SU-DHL-6 (cell line): ENCODE results near the gene LRRC72.

ENCODE experiments used
- H2AFZ ChIP-seq: fragments of 200-600 bp; sonication (generic); 2 replicates; pipeline ENCODE4 v1.6.1; 2014; ENCODE audit warnings: low read depth, mild to moderate bottlenecking, moderate library complexity, mixed read lengths, antibody characterized with exemption, low read length; ENCODE audit not compliant: severe bottlenecking
- H3F3A ChIP-seq: fragments of 200-600 bp; shearing (Covaris generic); 2 replicates; pipeline ENCODE4 v1.6.0; 2016; ENCODE audit warnings: antibody characterized with exemption, mild to moderate bottlenecking; ENCODE audit not compliant: insufficient read depth
- H3K27ac ChIP-seq: fragments of 200-600 bp; sonication (generic); 2 replicates; pipeline ENCODE4 v1.5.1; 2016; ENCODE audit warnings: low read depth, mild to moderate bottlenecking, low read length, moderate library complexity, mixed read lengths
- H3K27me3 ChIP-seq: fragments of 200-600 bp; sonication (generic), shearing (Covaris generic); 2 replicates; pipeline ENCODE4 v1.6.0; 2014; ENCODE audit warnings: mild to moderate bottlenecking, low read length
- H3K36me3 ChIP-seq: fragments of 200-600 bp; sonication (generic); 2 replicates; pipeline ENCODE4 v1.6.1; 2014; ENCODE audit warnings: mild to moderate bottlenecking, low read length, mixed read lengths
- H3K4me2 ChIP-seq: fragments of 300-600, 200-600 bp; shearing (Covaris generic), sonication (generic); 2 replicates; pipeline ENCODE4 v1.6.0; 2014; ENCODE audit warnings: low read length, low read depth, mild to moderate bottlenecking; ENCODE audit not compliant: poor library complexity, severe bottlenecking
- H3K4me3 ChIP-seq: fragments of 200-600 bp; sonication (generic); 2 replicates; pipeline ENCODE4 v1.5.1; 2014; ENCODE audit warnings: antibody characterized with exemption, low read length, mild to moderate bottlenecking, mixed read lengths; ENCODE audit not compliant: insufficient read depth, poor library complexity, severe bottlenecking
- H3K79me2 ChIP-seq: fragments of 200-600 bp; sonication (generic); 2 replicates; pipeline ENCODE4 v1.6.1; 2014; ENCODE audit warnings: mild to moderate bottlenecking, low read length, moderate library complexity; ENCODE audit not compliant: insufficient read depth
- H3K9ac ChIP-seq: fragments of 200-600 bp; sonication (generic); 2 replicates; pipeline ENCODE4 v1.7.0; 2014; ENCODE audit warnings: mild to moderate bottlenecking, low read length
- H3K9me2 ChIP-seq: fragments of 200-600 bp; sonication (generic); replicated peaks from 2 replicates; pipeline ENCODE4 v1.6.1; 2014; ENCODE audit warnings: low read length; ENCODE audit not compliant: insufficient read depth
- H3K9me3 ChIP-seq: fragments of 200-600 bp; sonication (generic); 2 replicates; pipeline ENCODE4 v1.6.1; 2014; ENCODE audit warnings: low read length, mixed read lengths; ENCODE audit not compliant: insufficient read depth
- H4K20me1 ChIP-seq: fragments of 200-600 bp; sonication (generic); 2 replicates; pipeline ENCODE4 v1.6.1; 2014; ENCODE audit warnings: low read depth, mild to moderate bottlenecking, antibody characterized with exemption, low read length, moderate library complexity, mixed read lengths
- CTCF ChIP-seq: fragments of 200-600 bp; sonication (generic); IDR thresholded peaks from one replicate; pipeline ENCODE4 v1.5.1; 2017; ENCODE audit warnings: antibody characterized with exemption, mild to moderate bottlenecking, low read length, moderate library complexity; ENCODE audit not compliant: insufficient read depth, poor library complexity, severe bottlenecking
- EZH2phosphoT487 ChIP-seq: fragments of 200-600 bp; sonication (generic), shearing (Covaris generic); conservative IDR thresholded peaks from 2 replicates; pipeline ENCODE4 v1.6.1; 2018; ENCODE audit warnings: mild to moderate bottlenecking, antibody characterized with exemption, low read length, moderate library complexity, mixed read lengths

Gene LRRC72

GRCh38 chr7:16561943-16562342 is 35.3 kb downstream of the LRRC72 start:
- no peak overlapping the region for H3K4me3 ChIP-seq
- no peak overlapping the region for H3K27ac ChIP-seq
- no peaks in the 10 kb centered on the region for H3K79me2 ChIP-seq
- TF ChIP-seq CTCF: no peak
- TF ChIP-seq EZH2phosphoT487: no peak
- H3K9me2 ChIP-seq: no peaks in the 10 kb centered on the region
- no peak overlapping the region for H3K4me2 ChIP-seq
- H2AFZ ChIP-seq: no peak overlapping the region
- no peaks in the 10 kb centered on the region for H4K20me1 ChIP-seq
- H3K9ac ChIP-seq: no peak overlapping the region
- H3K36me3 ChIP-seq: no peaks in the 10 kb centered on the region
- no peaks in the 10 kb centered on the region for H3K9me3 ChIP-seq
- H3K27me3 ChIP-seq: no peaks in the 10 kb centered on the region
- H3F3A ChIP-seq: no peaks in the 10 kb centered on the region

GRCh38 chr7:16562456-16563220 is 36.0 kb downstream of the LRRC72 start:
- Histone ChIP-seq H3K4me2 (peak overlapping the region; percentile 31), H3F3A (no peaks in the 10 kb centered on the region), H2AFZ (no peak overlapping the region), H3K9me3 (no peaks in the 10 kb centered on the region), H3K27me3 (no peaks in the 10 kb centered on the region), H3K27ac (no peak overlapping the region), H3K9me2 (no peaks in the 10 kb centered on the region), H3K36me3 (no peaks in the 10 kb centered on the region), H4K20me1 (no peaks in the 10 kb centered on the region), H3K9ac (no peak overlapping the region), H3K79me2 (no peaks in the 10 kb centered on the region), H3K4me3 (no peak overlapping the region)
- TF ChIP-seq CTCF: no peak
- TF ChIP-seq EZH2phosphoT487: no peak

GRCh38 chr7:16563281-16564022 is 36.8 kb downstream of the LRRC72 start:
- Histone ChIP-seq H3K4me3 (no peak overlapping the region), H3K27ac (no peak overlapping the region), H3K9ac (no peak overlapping the region), H4K20me1 (no peaks in the 10 kb centered on the region), H2AFZ (no peak overlapping the region), H3K9me2 (no peaks in the 10 kb centered on the region), H3K79me2 (no peaks in the 10 kb centered on the region), H3K9me3 (no peaks in the 10 kb centered on the region), H3K36me3 (no peaks in the 10 kb centered on the region), H3K4me2 (peak overlapping the region; percentile 31), H3K27me3 (no peaks in the 10 kb centered on the region), H3F3A (no peaks in the 10 kb centered on the region)
- TF ChIP-seq CTCF (no peak), EZH2phosphoT487 (no peak)
